DND-41 (cell line): Measurements from ENCODE around the gene MAML3.

Experiments used
- EZH2 ChIP-seq: IDR thresholded peaks from 3 replicates; pipeline ENCODE4 v1.6.1; 2012; ENCODE audit warnings: borderline replicate concordance, low read depth, mild to moderate bottlenecking, moderate library complexity, low read length, inconsistent platforms; ENCODE audit not compliant: severe bottlenecking
- TF ChIP-seq, protein P1 (sequence below): IDR thresholded peaks from 2 replicates; pipeline ENCODE4 v1.5.1; 2012; ENCODE audit warnings: borderline replicate concordance, low read length, moderate library complexity, mild to moderate bottlenecking; ENCODE audit not compliant: poor library complexity, severe bottlenecking; ENCODE audit errors: extremely low read depth

DNA sequence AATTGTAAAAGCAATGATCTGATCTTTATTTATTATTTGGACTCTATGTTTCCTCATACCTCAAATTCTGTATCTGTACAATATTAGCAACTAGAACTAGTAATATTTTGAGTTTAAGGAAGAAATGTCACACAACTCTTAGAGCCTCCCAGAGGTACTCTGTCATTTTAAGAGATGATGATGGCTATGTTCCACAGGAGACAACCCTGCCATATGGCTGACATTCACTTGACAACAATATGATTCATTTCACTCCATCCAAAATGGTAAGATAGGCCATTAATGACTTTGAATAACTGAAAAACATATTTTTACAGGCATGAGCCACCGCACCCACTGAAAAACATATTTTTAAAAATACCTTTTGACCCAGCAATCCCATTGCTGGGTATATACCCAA is 190.3 kb downstream of the MAML3 start:
- TF ChIP-seq, protein P1, sequence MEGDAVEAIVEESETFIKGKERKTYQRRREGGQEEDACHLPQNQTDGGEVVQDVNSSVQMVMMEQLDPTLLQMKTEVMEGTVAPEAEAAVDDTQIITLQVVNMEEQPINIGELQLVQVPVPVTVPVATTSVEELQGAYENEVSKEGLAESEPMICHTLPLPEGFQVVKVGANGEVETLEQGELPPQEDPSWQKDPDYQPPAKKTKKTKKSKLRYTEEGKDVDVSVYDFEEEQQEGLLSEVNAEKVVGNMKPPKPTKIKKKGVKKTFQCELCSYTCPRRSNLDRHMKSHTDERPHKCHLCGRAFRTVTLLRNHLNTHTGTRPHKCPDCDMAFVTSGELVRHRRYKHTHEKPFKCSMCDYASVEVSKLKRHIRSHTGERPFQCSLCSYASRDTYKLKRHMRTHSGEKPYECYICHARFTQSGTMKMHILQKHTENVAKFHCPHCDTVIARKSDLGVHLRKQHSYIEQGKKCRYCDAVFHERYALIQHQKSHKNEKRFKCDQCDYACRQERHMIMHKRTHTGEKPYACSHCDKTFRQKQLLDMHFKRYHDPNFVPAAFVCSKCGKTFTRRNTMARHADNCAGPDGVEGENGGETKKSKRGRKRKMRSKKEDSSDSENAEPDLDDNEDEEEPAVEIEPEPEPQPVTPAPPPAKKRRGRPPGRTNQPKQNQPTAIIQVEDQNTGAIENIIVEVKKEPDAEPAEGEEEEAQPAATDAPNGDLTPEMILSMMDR, result no peak
- TF ChIP-seq EZH2, result no peak
